ENCODE measurements around the gene DDX11.
"Not testable (repeated sequence)": the region's sequence is repeated elsewhere in the genome, so short reads cannot be mapped to it uniquely, and the experiment has no call there.

Gene DDX11

GRCh38 chr12:31117203-31118011 is 43.7 kb downstream of the DDX11 start:
- H3K9ac ChIP-seq (ENCODE audit: low read length) = no peak overlapping the region
- H3K4me1 ChIP-seq (ENCODE audit: insufficient read depth, low read length) = peaks cover 6% of the 10 kb centered on the region
- H3K36me3 ChIP-seq (ENCODE audit: insufficient read depth, low read length) = no peaks in the 10 kb centered on the region
- H3K4me3 ChIP-seq (ENCODE audit: low read depth in 1 of 2, low read length in 2 of 2) = peak overlapping the region; percentile 26 to 43
- H3K9me3 ChIP-seq (ENCODE audit: low read length) = no peaks in the 10 kb centered on the region
- H3K27ac ChIP-seq (ENCODE audit: low read depth, low read length) = no peak overlapping the region
- H3K27me3 ChIP-seq (ENCODE audit: control insufficient read depth in 1 of 2, insufficient read depth in 2 of 2, low read length in 2 of 2) = peaks cover 6 to 38% of the 10 kb centered on the region in 2 donors

GRCh38 chr12:31118347-31119191 is 44.9 kb downstream of the DDX11 start:
- Histone ChIP-seq H3K9me3 (ENCODE audit: low read length) (no peaks in the 10 kb centered on the region), H3K9ac (ENCODE audit: low read length) (no peak overlapping the region), H3K36me3 (ENCODE audit: insufficient read depth, low read length) (no peaks in the 10 kb centered on the region), H3K4me3 (ENCODE audit: low read depth in 1 of 2, low read length in 2 of 2) (peak overlapping the region; percentile 8 to 43), H3K4me1 (ENCODE audit: insufficient read depth, low read length) (peaks cover 6% of the 10 kb centered on the region), H3K27me3 (ENCODE audit: control insufficient read depth in 1 of 2, insufficient read depth in 2 of 2, low read length in 2 of 2) (peaks cover 6 to 38% of the 10 kb centered on the region in 2 donors), H3K27ac (ENCODE audit: low read depth, low read length) (no peak overlapping the region)

DNA sequence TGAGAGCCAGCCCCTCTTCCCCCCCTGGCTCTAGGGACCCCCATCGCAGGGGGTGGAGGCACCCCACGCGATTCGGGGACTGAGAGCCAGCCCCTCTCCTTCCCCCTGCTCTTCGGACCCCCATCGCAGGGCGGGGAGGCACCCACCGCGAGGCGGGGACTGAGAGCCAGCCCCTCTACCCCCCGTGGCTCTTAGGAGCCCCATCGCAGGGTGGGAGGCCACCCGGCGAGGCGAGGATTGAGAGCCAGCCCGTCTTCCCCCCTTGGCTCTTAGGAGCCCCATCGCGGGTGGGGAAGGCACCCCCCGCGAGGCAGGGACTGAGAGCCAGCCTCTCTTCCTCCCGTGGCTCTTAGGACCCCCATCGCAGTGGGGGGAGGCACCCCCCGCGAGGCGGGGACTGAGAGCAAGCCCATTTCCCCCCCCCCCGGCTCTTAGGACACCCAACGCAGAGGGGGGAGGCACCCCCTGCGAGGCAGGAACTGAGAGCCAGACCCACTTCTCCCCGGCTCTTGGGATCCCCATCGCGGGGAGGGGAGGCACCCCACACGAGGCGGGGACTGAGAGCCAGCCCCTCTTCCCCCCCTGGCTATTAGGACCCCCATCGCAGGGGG is 45.6 kb downstream of the DDX11 start:
- H3K27me3 ChIP-seq (ENCODE audit: control insufficient read depth in 1 of 2, insufficient read depth in 2 of 2, low read length in 2 of 2) = peaks cover 6 to 38% of the 10 kb centered on the region in 2 donors
- H3K36me3 ChIP-seq (ENCODE audit: insufficient read depth, low read length) = no peaks in the 10 kb centered on the region
- no peak overlapping the region for H3K27ac ChIP-seq (ENCODE audit: low read depth, low read length)
- H3K9me3 ChIP-seq (ENCODE audit: low read length) = no peaks in the 10 kb centered on the region
- H3K4me3 ChIP-seq (ENCODE audit: low read depth in 1 of 2, low read length in 2 of 2) = peak overlapping the region in 1 of 2 donors; percentile 43
- H3K4me1 ChIP-seq (ENCODE audit: insufficient read depth, low read length) = peaks cover 6% of the 10 kb centered on the region
- H3K9ac ChIP-seq (ENCODE audit: low read length) = no peak overlapping the region

DNA sequence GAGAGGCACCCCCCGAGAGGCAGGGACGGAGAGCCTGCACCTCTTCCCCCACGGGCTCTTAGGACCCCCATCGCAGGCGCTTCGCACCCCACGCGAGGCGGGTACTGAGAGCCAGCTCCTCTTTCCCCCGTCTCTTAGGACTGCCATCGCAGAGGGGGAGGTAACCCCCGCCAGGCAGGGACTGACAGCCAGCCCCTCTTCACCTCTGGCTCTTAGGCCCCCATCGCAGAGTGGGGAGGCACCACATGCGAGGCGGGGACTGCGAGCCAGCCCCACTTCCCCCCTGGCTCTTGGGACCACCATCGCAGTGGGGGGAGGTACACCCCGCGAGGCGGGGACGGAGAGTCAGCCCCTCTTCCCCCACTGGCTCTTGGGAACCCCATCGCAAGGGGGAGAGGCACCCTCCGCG is 46.1 kb downstream of the DDX11 start:
- Histone ChIP-seq H3K27me3 (ENCODE audit: control insufficient read depth in 1 of 2, insufficient read depth in 2 of 2, low read length in 2 of 2) (peaks cover 6 to 38% of the 10 kb centered on the region in 2 donors), H3K9ac (ENCODE audit: low read length) (no peak overlapping the region), H3K27ac (ENCODE audit: low read depth, low read length) (no peak overlapping the region), H3K4me3 (ENCODE audit: low read depth in 1 of 2, low read length in 2 of 2) (no peak overlapping the region), H3K36me3 (ENCODE audit: insufficient read depth, low read length) (no peaks in the 10 kb centered on the region), H3K9me3 (ENCODE audit: low read length) (no peaks in the 10 kb centered on the region), H3K4me1 (ENCODE audit: insufficient read depth, low read length) (peaks cover 6% of the 10 kb centered on the region)

GRCh38 chr12:31120392-31121008 is 46.8 kb downstream of the DDX11 start:
- Histone ChIP-seq H3K4me3 (ENCODE audit: low read depth in 1 of 2, low read length in 2 of 2) (no peak overlapping the region), H3K4me1 (ENCODE audit: insufficient read depth, low read length) (peaks cover 6% of the 10 kb centered on the region), H3K9ac (ENCODE audit: low read length) (no peak overlapping the region), H3K9me3 (ENCODE audit: low read length) (no peaks in the 10 kb centered on the region), H3K27me3 (ENCODE audit: control insufficient read depth in 1 of 2, insufficient read depth in 2 of 2, low read length in 2 of 2) (peaks cover 6 to 38% of the 10 kb centered on the region in 2 donors), H3K27ac (ENCODE audit: low read depth, low read length) (no peak overlapping the region), H3K36me3 (ENCODE audit: insufficient read depth, low read length) (no peaks in the 10 kb centered on the region)

GRCh38 chr12:31121022-31121728 is 47.5 kb downstream of the DDX11 start:
- not testable (repeated sequence) for H3K9ac ChIP-seq (ENCODE audit: low read length); H3K36me3 ChIP-seq (ENCODE audit: insufficient read depth, low read length); H3K27ac ChIP-seq (ENCODE audit: low read depth, low read length); H3K9me3 ChIP-seq (ENCODE audit: low read length); H3K4me3 ChIP-seq (ENCODE audit: low read depth in 1 of 2, low read length in 2 of 2); H3K4me1 ChIP-seq (ENCODE audit: insufficient read depth, low read length)
- H3K27me3 ChIP-seq (ENCODE audit: control insufficient read depth in 1 of 2, insufficient read depth in 2 of 2, low read length in 2 of 2) = peaks cover 6 to 38% of the 10 kb centered on the region in 2 donors

DNA sequence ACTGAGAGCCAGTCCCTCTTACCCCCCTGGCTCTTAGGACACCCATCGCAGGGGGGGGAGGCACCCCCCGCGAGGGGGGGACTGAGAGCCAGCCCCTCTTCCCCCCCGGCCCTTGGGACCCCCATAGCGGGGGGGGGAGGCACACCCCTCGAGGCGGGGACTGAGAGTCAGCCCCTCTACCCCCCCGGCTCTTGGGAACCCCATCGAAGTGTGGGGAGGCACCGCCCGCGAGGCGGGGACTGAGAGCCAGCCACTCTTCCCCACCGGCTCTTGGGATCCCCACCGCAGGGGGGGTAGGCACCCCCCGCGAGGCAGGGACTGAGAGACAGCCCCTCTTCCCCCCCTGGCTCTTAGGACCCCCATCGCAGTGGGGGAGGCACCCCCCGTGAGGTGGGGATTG is 48.8 kb downstream of the DDX11 start:
- Histone ChIP-seq H3K27ac (ENCODE audit: low read depth, low read length) (no peak overlapping the region), H3K4me1 (ENCODE audit: insufficient read depth, low read length) (peaks cover 4% of the 10 kb centered on the region), H3K4me3 (ENCODE audit: low read depth in 1 of 2, low read length in 2 of 2) (no peak overlapping the region), H3K9ac (ENCODE audit: low read length) (no peak overlapping the region), H3K36me3 (ENCODE audit: insufficient read depth, low read length) (no peaks in the 10 kb centered on the region), H3K9me3 (ENCODE audit: low read length) (no peaks in the 10 kb centered on the region), H3K27me3 (ENCODE audit: control insufficient read depth in 1 of 2, insufficient read depth in 2 of 2, low read length in 2 of 2) (peaks cover 2 to 33% of the 10 kb centered on the region in 2 donors)

- H3K36me3 ChIP-seq (ENCODE audit: insufficient read depth, low read length); H3K27ac ChIP-seq (ENCODE audit: low read depth, low read length); H3K9me3 ChIP-seq (ENCODE audit: low read length); H3K9ac ChIP-seq (ENCODE audit: low read length); H3K4me1 ChIP-seq (ENCODE audit: insufficient read depth, low read length); H3K4me3 ChIP-seq (ENCODE audit: low read depth in 1 of 2, low read length in 2 of 2): not testable (repeated sequence)
- H3K27me3 ChIP-seq (ENCODE audit: control insufficient read depth in 1 of 2, insufficient read depth in 2 of 2, low read length in 2 of 2) = peaks cover 0 to 17% of the 10 kb centered on the region in 2 donors
Measured at GRCh38 chr12:31124158-31124557, 50.5 kb downstream of the DDX11 start.

DNA sequence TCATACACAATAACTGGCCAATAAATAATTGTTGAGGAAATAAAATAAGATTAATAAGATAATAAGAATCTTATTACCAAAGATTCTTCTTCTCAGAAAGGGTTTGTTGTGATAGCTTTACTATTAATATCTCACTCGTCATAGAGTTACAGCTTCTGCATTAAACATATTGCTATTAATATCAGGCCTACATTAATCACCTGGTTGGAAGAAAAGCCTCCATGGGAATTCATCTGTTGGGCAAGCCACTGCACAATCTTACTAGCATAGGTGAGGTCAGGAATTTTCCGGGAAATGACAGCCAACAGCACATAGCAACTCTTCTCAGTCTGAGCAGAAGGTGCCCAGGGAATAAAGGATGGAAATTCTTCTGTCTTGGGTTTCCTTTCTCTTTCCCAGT is 51.5 kb downstream of the DDX11 start:
- not testable (repeated sequence) for H3K27me3 ChIP-seq (ENCODE audit: control insufficient read depth in 1 of 2, insufficient read depth in 2 of 2, low read length in 2 of 2); H3K36me3 ChIP-seq (ENCODE audit: insufficient read depth, low read length); H3K4me1 ChIP-seq (ENCODE audit: insufficient read depth, low read length); H3K9me3 ChIP-seq (ENCODE audit: low read length); H3K4me3 ChIP-seq (ENCODE audit: low read depth in 1 of 2, low read length in 2 of 2); H3K9ac ChIP-seq (ENCODE audit: low read length); H3K27ac ChIP-seq (ENCODE audit: low read depth, low read length)

DNA sequence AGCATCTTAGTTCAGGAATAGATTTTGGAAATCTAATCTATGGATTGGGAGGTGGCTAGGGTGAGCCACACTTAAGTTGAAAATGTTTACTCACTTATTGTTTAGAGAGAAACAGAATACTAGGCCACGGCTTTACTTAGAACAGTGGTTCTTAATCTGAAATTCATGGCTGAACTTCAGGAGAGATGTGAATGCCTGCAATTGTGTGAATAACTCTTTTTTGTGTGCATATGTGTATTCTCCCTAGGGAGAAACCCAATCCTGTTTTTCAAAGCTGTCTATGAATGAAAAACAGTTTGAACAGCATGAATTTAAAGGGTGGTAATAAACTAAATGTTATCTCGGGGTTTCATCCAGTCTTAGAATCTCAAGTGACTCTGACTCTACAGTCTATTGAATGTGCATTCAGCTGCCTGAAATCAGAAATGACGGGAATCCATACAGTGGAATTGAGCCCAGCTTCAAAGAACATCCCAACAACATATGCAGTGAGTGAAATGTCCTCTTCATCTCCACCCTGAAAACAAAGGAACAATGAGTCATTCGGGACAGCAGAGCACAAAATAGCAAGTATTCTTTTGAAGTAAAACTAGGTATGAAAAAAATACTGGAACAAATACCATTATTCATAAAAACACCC is 53.7 kb downstream of the DDX11 start:
- not testable (repeated sequence) for H3K4me1 ChIP-seq (ENCODE audit: insufficient read depth, low read length); H3K4me3 ChIP-seq (ENCODE audit: low read depth in 1 of 2, low read length in 2 of 2); H3K27me3 ChIP-seq (ENCODE audit: control insufficient read depth in 1 of 2, insufficient read depth in 2 of 2, low read length in 2 of 2); H3K27ac ChIP-seq (ENCODE audit: low read depth, low read length); H3K9me3 ChIP-seq (ENCODE audit: low read length); H3K9ac ChIP-seq (ENCODE audit: low read length); H3K36me3 ChIP-seq (ENCODE audit: insufficient read depth, low read length)
